ENCODE measurements around the gene SLC27A3.

The SLC27A3 gene

DNA sequence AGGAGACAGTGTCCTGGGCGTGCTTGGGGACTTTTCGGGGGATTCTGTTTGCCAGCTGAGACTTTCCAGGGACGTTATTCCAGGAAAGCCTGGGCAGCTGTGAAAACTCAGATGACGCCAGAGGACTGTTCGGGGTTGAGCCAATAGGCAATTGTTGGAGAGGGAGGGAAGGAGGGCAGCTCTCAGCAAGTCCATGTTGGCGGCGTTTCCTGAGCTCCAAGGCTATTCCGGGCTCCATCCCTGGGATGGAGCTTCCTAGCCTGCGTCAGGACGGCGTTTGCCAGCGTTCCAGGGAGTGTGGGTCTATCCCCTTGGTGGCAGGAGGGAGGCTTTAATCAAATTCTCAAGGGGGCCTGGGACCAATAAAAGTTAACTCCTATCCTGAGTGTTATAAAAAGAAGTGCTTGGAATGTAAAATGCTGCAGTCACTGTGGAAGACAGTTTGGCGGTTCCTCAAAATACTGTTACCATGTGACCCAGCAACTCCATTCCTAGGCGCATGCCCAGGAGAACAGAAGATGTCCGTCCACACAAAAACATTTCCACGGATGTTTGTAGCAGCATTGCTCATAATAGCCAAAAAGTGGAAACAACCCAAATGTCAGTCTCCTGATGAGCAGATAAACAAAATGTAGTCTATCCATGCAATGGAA is 15.2 kb downstream of the SLC27A3 start:
- no peak for TF ChIP-seq ZNF565 (CRISPR knock-in tag; conservative IDR thresholded peaks at IDR 0.05; ENCODE audit: low read depth)
- TF ChIP-seq GLIS3 (CRISPR knock-in tag; IDR thresholded peaks at IDR 0.05), result no peak
- TF ChIP-seq ZNF8 (CRISPR knock-in tag; IDR thresholded peaks at IDR 0.05), result no peak
- no peak for TF ChIP-seq CSRNP3 (CRISPR knock-in tag; IDR thresholded peaks at IDR 0.05)
- no peak for TF ChIP-seq ZFP30 (CRISPR knock-in tag; IDR thresholded peaks at IDR 0.05)
- TF ChIP-seq CSDC2 (CRISPR knock-in tag; IDR thresholded peaks at IDR 0.05), result no peak
- TF ChIP-seq ARNTL (CRISPR knock-in tag; IDR thresholded peaks at IDR 0.05; ENCODE audit: borderline replicate concordance, low read depth), result no peak
- TF ChIP-seq RARB (CRISPR knock-in tag; IDR thresholded peaks at IDR 0.05), result no peak
- no peak for TF ChIP-seq POU6F1 (CRISPR knock-in tag; IDR thresholded peaks at IDR 0.05; ENCODE audit: borderline replicate concordance, low read depth)
- TF ChIP-seq BACH2 (CRISPR knock-in tag; IDR thresholded peaks at IDR 0.05; ENCODE audit: borderline replicate concordance), result no peak
- TF ChIP-seq PPARA (CRISPR knock-in tag; IDR thresholded peaks at IDR 0.05; ENCODE audit: borderline replicate concordance), result no peak
- TF ChIP-seq ZC3H10 (CRISPR knock-in tag; IDR thresholded peaks at IDR 0.05), result no peak
- TF ChIP-seq ZNF70 (CRISPR knock-in tag; IDR thresholded peaks at IDR 0.05), result no peak
- no peak for TF ChIP-seq TCF4 (CRISPR knock-in tag; IDR thresholded peaks at IDR 0.05; ENCODE audit: borderline replicate concordance)
- no peak for TF ChIP-seq PATZ1 (CRISPR knock-in tag; IDR thresholded peaks at IDR 0.05; ENCODE audit: borderline replicate concordance)
- no peak for ATAC-seq

DNA sequence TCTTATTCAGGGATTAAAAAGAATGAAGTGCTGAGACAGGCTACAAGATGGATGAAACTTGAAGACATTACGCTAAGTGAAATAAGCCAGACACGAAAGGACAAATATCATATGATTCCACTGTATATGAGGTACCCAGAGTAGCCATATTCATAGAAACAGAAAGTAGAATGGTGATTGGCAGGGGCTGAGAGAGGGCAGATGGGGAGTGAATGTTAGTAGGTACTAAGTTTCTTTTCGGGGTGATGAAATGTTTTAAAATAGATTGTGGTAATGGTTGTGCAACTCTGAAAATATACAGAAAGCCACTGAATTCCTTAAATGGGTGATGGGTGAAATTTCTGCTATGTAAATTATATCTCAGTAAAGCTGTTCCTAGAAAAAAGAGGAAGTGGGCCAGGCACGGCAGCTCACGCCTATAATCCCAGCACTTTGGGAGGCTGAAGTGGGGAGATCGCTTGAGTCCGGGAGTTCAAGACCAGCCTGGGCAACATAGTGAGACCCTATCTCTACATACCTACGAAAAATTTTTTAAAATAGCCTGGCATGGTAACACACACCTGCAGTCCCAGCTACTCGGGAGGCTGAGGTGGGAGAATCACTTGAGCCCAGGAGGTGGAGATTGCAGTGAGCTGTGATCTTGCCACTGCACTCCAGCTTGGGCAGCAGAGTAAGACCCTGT is 15.9 kb downstream of the SLC27A3 start:
- TF ChIP-seq RARB (CRISPR knock-in tag; IDR thresholded peaks at IDR 0.05), result no peak
- TF ChIP-seq, protein P1, sequence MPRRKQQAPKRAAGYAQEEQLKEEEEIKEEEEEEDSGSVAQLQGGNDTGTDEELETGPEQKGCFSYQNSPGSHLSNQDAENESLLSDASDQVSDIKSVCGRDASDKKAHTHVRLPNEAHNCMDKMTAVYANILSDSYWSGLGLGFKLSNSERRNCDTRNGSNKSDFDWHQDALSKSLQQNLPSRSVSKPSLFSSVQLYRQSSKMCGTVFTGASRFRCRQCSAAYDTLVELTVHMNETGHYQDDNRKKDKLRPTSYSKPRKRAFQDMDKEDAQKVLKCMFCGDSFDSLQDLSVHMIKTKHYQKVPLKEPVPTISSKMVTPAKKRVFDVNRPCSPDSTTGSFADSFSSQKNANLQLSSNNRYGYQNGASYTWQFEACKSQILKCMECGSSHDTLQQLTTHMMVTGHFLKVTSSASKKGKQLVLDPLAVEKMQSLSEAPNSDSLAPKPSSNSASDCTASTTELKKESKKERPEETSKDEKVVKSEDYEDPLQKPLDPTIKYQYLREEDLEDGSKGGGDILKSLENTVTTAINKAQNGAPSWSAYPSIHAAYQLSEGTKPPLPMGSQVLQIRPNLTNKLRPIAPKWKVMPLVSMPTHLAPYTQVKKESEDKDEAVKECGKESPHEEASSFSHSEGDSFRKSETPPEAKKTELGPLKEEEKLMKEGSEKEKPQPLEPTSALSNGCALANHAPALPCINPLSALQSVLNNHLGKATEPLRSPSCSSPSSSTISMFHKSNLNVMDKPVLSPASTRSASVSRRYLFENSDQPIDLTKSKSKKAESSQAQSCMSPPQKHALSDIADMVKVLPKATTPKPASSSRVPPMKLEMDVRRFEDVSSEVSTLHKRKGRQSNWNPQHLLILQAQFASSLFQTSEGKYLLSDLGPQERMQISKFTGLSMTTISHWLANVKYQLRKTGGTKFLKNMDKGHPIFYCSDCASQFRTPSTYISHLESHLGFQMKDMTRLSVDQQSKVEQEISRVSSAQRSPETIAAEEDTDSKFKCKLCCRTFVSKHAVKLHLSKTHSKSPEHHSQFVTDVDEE (CRISPR knock-in tag; IDR thresholded peaks at IDR 0.05), result no peak
- TF ChIP-seq TOX (CRISPR knock-in tag; IDR thresholded peaks at IDR 0.05; ENCODE audit: borderline replicate concordance), result no peak
- no peak for TF ChIP-seq ZC3H10 (CRISPR knock-in tag; IDR thresholded peaks at IDR 0.05)
- TF ChIP-seq TCF4 (CRISPR knock-in tag; IDR thresholded peaks at IDR 0.05; ENCODE audit: borderline replicate concordance), result no peak
- no peak for TF ChIP-seq GLIS3 (CRISPR knock-in tag; IDR thresholded peaks at IDR 0.05)
- no peak for TF ChIP-seq ZNF70 (CRISPR knock-in tag; IDR thresholded peaks at IDR 0.05)
- no peak for TF ChIP-seq OSR1 (CRISPR knock-in tag; IDR thresholded peaks at IDR 0.05)
- TF ChIP-seq ZNF8 (CRISPR knock-in tag; IDR thresholded peaks at IDR 0.05), result no peak
- TF ChIP-seq BACH2 (CRISPR knock-in tag; IDR thresholded peaks at IDR 0.05; ENCODE audit: borderline replicate concordance), result no peak
- TF ChIP-seq ISL1 (CRISPR knock-in tag; IDR thresholded peaks at IDR 0.05), result no peak
- 0 out of 3 replicates have a peak, but pooled peaks have one; percentile 15 for ATAC-seq

GRCh38 chr1:153791648-153792253 is 16.5 kb downstream of the SLC27A3 start:
- peak; percentile 23; the same call in 2 of the 3 replicates for ATAC-seq
- no peak for TF ChIP-seq POU6F1 (CRISPR knock-in tag; IDR thresholded peaks at IDR 0.05; ENCODE audit: borderline replicate concordance, low read depth)
- TF ChIP-seq RARB (CRISPR knock-in tag; IDR thresholded peaks at IDR 0.05), result no peak
- TF ChIP-seq ZFP3 (CRISPR knock-in tag; IDR thresholded peaks at IDR 0.05), result no peak
- TF ChIP-seq ZNF565 (CRISPR knock-in tag; conservative IDR thresholded peaks at IDR 0.05; ENCODE audit: low read depth), result no peak
- TF ChIP-seq CSDC2 (CRISPR knock-in tag; IDR thresholded peaks at IDR 0.05), result no peak
- no peak for TF ChIP-seq PATZ1 (CRISPR knock-in tag; IDR thresholded peaks at IDR 0.05; ENCODE audit: borderline replicate concordance)
- TF ChIP-seq ZC3H10 (CRISPR knock-in tag; IDR thresholded peaks at IDR 0.05), result no peak
- no peak for TF ChIP-seq ESRRG (CRISPR knock-in tag; IDR thresholded peaks at IDR 0.05)
- no peak for TF ChIP-seq PPARA (CRISPR knock-in tag; IDR thresholded peaks at IDR 0.05; ENCODE audit: borderline replicate concordance)
- TF ChIP-seq CREB5 (CRISPR knock-in tag; IDR thresholded peaks at IDR 0.05; ENCODE audit: low read depth), result no peak
- no peak for TF ChIP-seq ZNF8 (CRISPR knock-in tag; IDR thresholded peaks at IDR 0.05)
- no peak for TF ChIP-seq TOX (CRISPR knock-in tag; IDR thresholded peaks at IDR 0.05; ENCODE audit: borderline replicate concordance)

Data from SK-N-SH treated with all-trans-retinoic acid at 6 μM for 48 hours (cell line).